ENCODE measurements around the gene VCAM1. TPM values are rescaled to one million over a fixed set of nuclear protein-coding genes. Genes with fewer than 3 reads are reported as not detected.

Gene VCAM1
- total RNA-seq, 1 donor, result 382 TPM

DNA sequence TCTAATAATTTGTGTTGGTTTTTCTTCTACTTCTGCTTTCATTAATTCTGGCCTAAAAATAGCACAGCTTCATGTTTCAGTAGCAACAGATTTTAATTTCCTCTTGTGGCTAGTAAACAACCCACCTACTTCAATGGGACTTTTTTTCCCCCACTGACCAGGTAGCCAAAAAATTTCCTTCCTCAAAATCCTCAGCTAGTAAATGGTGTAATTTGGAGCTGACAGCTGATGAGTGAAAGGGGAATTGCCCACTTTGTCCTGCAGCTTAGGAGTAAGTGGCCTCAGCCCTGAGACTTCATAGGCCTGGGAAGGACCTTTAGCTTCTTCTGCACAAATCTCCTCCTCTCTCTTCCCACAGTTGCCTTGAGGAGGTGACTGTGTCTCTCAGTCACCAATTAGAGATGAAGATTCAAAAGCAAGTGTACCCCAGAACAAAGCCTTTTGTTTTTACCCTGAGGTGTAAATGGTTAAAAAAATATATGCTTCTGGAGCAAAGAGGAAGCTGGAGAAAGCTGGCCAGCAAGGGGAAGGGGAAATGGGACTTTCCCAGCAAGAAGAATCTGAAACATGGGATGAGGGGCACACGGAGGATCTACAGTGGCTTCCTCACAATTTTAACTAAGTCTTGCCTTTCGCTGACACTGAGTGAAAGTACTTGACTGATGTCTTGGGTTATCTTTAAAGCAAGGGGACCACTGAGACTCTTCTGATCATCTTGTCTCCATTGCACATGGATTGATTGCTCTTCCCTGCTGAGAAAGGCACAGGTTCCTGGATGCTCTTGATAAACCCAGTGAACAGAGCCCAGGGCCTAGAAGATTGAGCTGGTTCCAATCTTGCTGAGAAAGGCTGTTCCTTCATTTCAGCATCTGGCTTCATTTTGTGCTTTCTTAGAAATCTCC lies 35.8 kb upstream of the VCAM1 start:
- TF ChIP-seq, protein P1, sequence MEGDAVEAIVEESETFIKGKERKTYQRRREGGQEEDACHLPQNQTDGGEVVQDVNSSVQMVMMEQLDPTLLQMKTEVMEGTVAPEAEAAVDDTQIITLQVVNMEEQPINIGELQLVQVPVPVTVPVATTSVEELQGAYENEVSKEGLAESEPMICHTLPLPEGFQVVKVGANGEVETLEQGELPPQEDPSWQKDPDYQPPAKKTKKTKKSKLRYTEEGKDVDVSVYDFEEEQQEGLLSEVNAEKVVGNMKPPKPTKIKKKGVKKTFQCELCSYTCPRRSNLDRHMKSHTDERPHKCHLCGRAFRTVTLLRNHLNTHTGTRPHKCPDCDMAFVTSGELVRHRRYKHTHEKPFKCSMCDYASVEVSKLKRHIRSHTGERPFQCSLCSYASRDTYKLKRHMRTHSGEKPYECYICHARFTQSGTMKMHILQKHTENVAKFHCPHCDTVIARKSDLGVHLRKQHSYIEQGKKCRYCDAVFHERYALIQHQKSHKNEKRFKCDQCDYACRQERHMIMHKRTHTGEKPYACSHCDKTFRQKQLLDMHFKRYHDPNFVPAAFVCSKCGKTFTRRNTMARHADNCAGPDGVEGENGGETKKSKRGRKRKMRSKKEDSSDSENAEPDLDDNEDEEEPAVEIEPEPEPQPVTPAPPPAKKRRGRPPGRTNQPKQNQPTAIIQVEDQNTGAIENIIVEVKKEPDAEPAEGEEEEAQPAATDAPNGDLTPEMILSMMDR (IDR thresholded peaks at IDR 0.05; ENCODE audit: extremely low read depth, low read depth, low read length), result no peak
- Histone ChIP-seq H2AFZ (ENCODE audit: low read length) (no peak overlapping the region), H3K27me3 (ENCODE audit: insufficient read depth, low read length) (no peaks in the 10 kb centered on the region), H4K20me1 (ENCODE audit: insufficient read depth, low read length) (no peaks in the 10 kb centered on the region), H3K79me2 (ENCODE audit: insufficient read depth, low read length) (no peaks in the 10 kb centered on the region), H3K4me1 (ENCODE audit: insufficient read depth, low read length) (no peaks in the 10 kb centered on the region), H3K9me3 (ENCODE audit: low read depth, low read length) (no peaks in the 10 kb centered on the region), H3K27ac (ENCODE audit: low read depth, low read length) (no peak overlapping the region), H3K4me2 (ENCODE audit: insufficient read depth, low read length) (no peak overlapping the region), H3K36me3 (ENCODE audit: insufficient read depth, low read length) (no peaks in the 10 kb centered on the region), H3K4me3 (ENCODE audit: insufficient read depth, low read length) (no peak overlapping the region)
- DNase-seq (ENCODE audit: insufficient read length, low spot score, missing footprints), result no peak

DNA sequence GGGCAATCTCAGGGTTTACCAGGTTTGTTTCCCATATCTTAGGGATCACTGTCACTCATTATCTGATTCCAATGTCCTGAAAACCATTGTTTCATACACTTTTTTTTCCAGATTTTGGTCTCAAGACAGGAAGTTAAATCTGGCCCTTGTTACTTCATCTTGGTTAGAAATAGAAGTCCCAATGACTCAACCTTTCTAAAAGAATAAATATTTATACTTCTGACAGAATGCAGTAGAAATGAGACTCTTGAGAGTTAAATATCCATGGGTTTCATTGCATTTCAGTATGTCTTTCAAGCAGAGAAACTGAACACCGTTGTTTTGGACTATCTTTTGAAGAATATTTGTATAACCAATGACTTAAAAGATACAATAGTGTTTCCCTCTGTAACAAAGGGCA lies 19.8 kb upstream of the VCAM1 start:
- Histone ChIP-seq H3K36me3 (ENCODE audit: insufficient read depth, low read length) (no peaks in the 10 kb centered on the region), H4K20me1 (ENCODE audit: insufficient read depth, low read length) (no peaks in the 10 kb centered on the region), H3K4me2 (ENCODE audit: insufficient read depth, low read length) (peak overlapping the region; percentile 26), H3K4me3 (ENCODE audit: insufficient read depth, low read length) (no peak overlapping the region), H3K27ac (ENCODE audit: low read depth, low read length) (peak overlapping the region; percentile 31), H2AFZ (ENCODE audit: low read length) (peak overlapping the region; percentile 37), H3K9me3 (ENCODE audit: low read depth, low read length) (no peaks in the 10 kb centered on the region), H3K79me2 (ENCODE audit: insufficient read depth, low read length) (no peaks in the 10 kb centered on the region), H3K4me1 (ENCODE audit: insufficient read depth, low read length) (peaks cover 33% of the 10 kb centered on the region), H3K27me3 (ENCODE audit: insufficient read depth, low read length) (no peaks in the 10 kb centered on the region)
- DNase-seq (ENCODE audit: insufficient read length, low spot score, missing footprints), result no peak
- TF ChIP-seq, protein P1 (IDR thresholded peaks at IDR 0.05; ENCODE audit: extremely low read depth, low read depth, low read length), result no peak

DNA sequence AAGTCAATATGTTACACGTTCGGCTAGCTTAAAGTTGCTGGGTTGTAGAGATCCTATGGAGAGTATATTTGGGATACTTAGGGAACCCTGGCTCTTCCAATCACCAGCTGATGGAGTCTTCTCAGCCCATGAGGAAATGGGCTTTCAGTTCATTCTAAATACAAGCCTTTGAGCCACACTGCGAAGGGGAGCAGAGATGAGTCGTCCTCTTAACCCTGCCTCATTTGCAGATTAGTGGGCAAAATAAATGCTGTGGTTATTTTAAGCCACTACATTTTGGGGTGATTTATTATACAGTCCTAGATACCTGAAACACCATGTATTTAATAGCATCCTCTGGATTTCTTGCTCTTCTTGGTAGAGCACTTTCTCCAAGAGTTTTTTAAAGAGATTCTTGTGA lies 19.0 kb upstream of the VCAM1 start:
- no peaks in the 10 kb centered on the region for H4K20me1 ChIP-seq (ENCODE audit: insufficient read depth, low read length)
- TF ChIP-seq, protein P1 (IDR thresholded peaks at IDR 0.05; ENCODE audit: extremely low read depth, low read depth, low read length), result no peak
- no peaks in the 10 kb centered on the region for H3K36me3 ChIP-seq (ENCODE audit: insufficient read depth, low read length)
- no peak overlapping the region for H3K4me2 ChIP-seq (ENCODE audit: insufficient read depth, low read length)
- no peak overlapping the region for H3K4me3 ChIP-seq (ENCODE audit: insufficient read depth, low read length)
- H2AFZ ChIP-seq (ENCODE audit: low read length), result peak overlapping the region; percentile 16
- DNase-seq (ENCODE audit: insufficient read length, low spot score, missing footprints), result no peak
- H3K9me3 ChIP-seq (ENCODE audit: low read depth, low read length), result no peaks in the 10 kb centered on the region
- peak overlapping the region; percentile 19 for H3K27ac ChIP-seq (ENCODE audit: low read depth, low read length)
- H3K4me1 ChIP-seq (ENCODE audit: insufficient read depth, low read length), result peaks cover 33% of the 10 kb centered on the region
- no peaks in the 10 kb centered on the region for H3K27me3 ChIP-seq (ENCODE audit: insufficient read depth, low read length)
- no peaks in the 10 kb centered on the region for H3K79me2 ChIP-seq (ENCODE audit: insufficient read depth, low read length)

DNA sequence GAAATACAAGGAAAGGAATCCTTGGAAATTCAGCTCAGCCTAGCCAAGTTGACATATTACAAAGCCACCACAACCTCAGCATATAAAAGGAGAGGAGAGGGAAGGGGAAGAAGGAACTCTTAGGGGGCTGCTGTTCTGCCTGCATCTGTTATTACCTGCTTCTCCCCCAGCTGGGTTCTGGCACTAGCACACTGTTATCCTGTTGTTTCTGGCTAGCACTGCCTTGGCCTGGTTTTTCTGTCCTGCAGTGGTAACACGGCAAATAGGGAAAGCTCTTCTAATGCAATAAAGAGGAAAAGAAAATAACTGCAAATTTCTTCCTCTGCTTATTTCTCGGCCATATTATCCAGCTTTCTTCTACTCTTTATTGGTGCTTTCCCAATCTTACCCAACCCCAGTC lies 16.5 kb upstream of the VCAM1 start:
- H2AFZ ChIP-seq (ENCODE audit: low read length), result peak overlapping the region; percentile 68
- TF ChIP-seq, protein P1 (IDR thresholded peaks at IDR 0.05; ENCODE audit: extremely low read depth, low read depth, low read length), result no peak
- DNase-seq (ENCODE audit: insufficient read length, low spot score, missing footprints), result no peak

More for the DNA sequence above, 16.5 kb upstream of the VCAM1 start:
- H3K4me1 ChIP-seq (ENCODE audit: insufficient read depth, low read length), result peaks cover 42% of the 10 kb centered on the region
- no peaks in the 10 kb centered on the region for H3K36me3 ChIP-seq (ENCODE audit: insufficient read depth, low read length)
- no peaks in the 10 kb centered on the region for H3K27me3 ChIP-seq (ENCODE audit: insufficient read depth, low read length)
- no peaks in the 10 kb centered on the region for H3K79me2 ChIP-seq (ENCODE audit: insufficient read depth, low read length)
- H3K27ac ChIP-seq (ENCODE audit: low read depth, low read length), result peak overlapping the region; percentile 9
- H3K4me2 ChIP-seq (ENCODE audit: insufficient read depth, low read length), result no peak overlapping the region
- no peaks in the 10 kb centered on the region for H3K9me3 ChIP-seq (ENCODE audit: low read depth, low read length)
- no peak overlapping the region for H3K4me3 ChIP-seq (ENCODE audit: insufficient read depth, low read length)
- H4K20me1 ChIP-seq (ENCODE audit: insufficient read depth, low read length), result no peaks in the 10 kb centered on the region
